ELF-1 (cell line): Measurements from ENCODE around the gene DPP10.

Experiments
- DNase-seq: peaks from one replicate; pipeline ENCODE4 v3.0.0-alpha.2; 2016; ENCODE audit warnings: low read depth, low spot score

DPP10 gene

GRCh38 chr2:114800371-114800770 lies 357.9 kb downstream of the DPP10 start:
- DNase-seq = no peak

GRCh38 chr2:114805195-114805594 lies 362.8 kb downstream of the DPP10 start:
- DNase-seq = no peak

- DNase-seq = no peak
These were observed 367.7 kb downstream of the DPP10 start for GRCh38 chr2:114810092-114810491.

GRCh38 chr2:114812261-114812660 lies 369.8 kb downstream of the DPP10 start:
- no peak for DNase-seq

GRCh38 chr2:114814355-114814754 lies 371.9 kb downstream of the DPP10 start:
- DNase-seq = no peak

- no peak for DNase-seq
These were observed 378.6 kb downstream of the DPP10 start for GRCh38 chr2:114821055-114821454.

GRCh38 chr2:114843963-114844362 lies 401.5 kb downstream of the DPP10 start:
- DNase-seq = no peak

- DNase-seq = no peak
These were observed 414.8 kb downstream of the DPP10 start for GRCh38 chr2:114857196-114857595.

GRCh38 chr2:114859726-114860510 lies 417.5 kb downstream of the DPP10 start:
- no peak for DNase-seq

GRCh38 chr2:114862243-114862642 lies 419.8 kb downstream of the DPP10 start:
- DNase-seq = no peak

GRCh38 chr2:114864901-114865300 lies 422.5 kb downstream of the DPP10 start:
- DNase-seq = no peak

- DNase-seq = no peak
These were observed 437.6 kb downstream of the DPP10 start for GRCh38 chr2:114880046-114880445.

- DNase-seq = no peak
These were observed 477.5 kb downstream of the DPP10 start for GRCh38 chr2:114919985-114920384.

GRCh38 chr2:114922076-114922475 lies 479.6 kb downstream of the DPP10 start:
- no peak for DNase-seq

GRCh38 chr2:114925296-114926255 lies 483.1 kb downstream of the DPP10 start:
- no peak for DNase-seq

- DNase-seq = no peak
These were observed 483.9 kb downstream of the DPP10 start for GRCh38 chr2:114926303-114926702.

- DNase-seq = peak; percentile 12
These were observed 486.8 kb downstream of the DPP10 start for GRCh38 chr2:114929225-114929624.

GRCh38 chr2:114933671-114934241 lies 491.3 kb downstream of the DPP10 start:
- no peak for DNase-seq

GRCh38 chr2:114935031-114935430 lies 492.6 kb downstream of the DPP10 start:
- DNase-seq = no peak

GRCh38 chr2:114937366-114937930 lies 495.0 kb downstream of the DPP10 start:
- peak; percentile 7 for DNase-seq

GRCh38 chr2:114940785-114941458 lies 498.5 kb downstream of the DPP10 start:
- DNase-seq = no peak
